ENCODE measurements around the gene ASS1. TPM values are rescaled to one million over a fixed set of nuclear protein-coding genes. Genes with fewer than 3 reads are reported as not detected.

Gene ASS1
- total and polyA plus RNA-seq, 2 donors (not counting 1 experiment from before 2014, with no cell fraction given): 0.30 to 0.44 TPM

DNA sequence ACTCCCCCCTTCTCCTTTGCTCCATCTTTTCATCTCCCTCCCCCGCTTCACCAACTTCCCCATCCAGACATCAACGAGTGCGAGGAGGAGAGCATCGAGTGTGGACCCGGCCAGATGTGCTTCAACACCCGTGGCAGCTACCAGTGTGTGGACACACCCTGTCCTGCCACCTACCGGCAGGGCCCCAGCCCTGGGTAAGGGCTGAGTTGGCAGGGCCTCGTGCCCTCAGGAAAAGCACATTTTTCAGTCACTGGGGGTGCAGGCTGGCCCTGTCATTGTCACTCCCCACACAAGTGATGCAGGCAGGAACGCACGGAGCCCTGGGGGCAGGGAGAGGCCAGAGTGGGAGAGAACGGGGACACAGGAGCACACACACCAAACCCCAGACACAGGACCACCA, 12.4 kb upstream of the ASS1 start:
- Mint-ChIP-seq H3K27me3 (peaks cover 38% of the 10 kb centered on the region), H3K9me3 (ENCODE audit: insufficient read depth) (no peaks in the 10 kb centered on the region), H3K27ac (no peak overlapping the region), H3K4me1 (peaks cover 5% of the 10 kb centered on the region), H3K4me3 (peak overlapping the region; percentile 29)
- no peak overlapping the region for H3K27ac ChIP-seq (ENCODE audit: low read length in 2 of 2)
- POLR2A ChIA-PET: no interaction called here
- H3K9ac ChIP-seq (ENCODE audit: low read length): no peak overlapping the region
- 46% methylated on average over 11 of the region's 11 CpGs for WGBS (ENCODE audit: insufficient coverage)
- H3K36me3 ChIP-seq (replicated peaks in 1 of 2; ENCODE audit: control extremely low read depth in 1 of 2, control insufficient read depth in 1 of 2, extremely low read depth in 1 of 2, insufficient read depth in 2 of 2, low read length in 1 of 2): no peaks in the 10 kb centered on the region
- H3K27me3 ChIP-seq (replicated peaks in 1 of 4; ENCODE audit: control extremely low read depth in 1 of 4, control insufficient read depth in 3 of 4, insufficient read depth in 4 of 4, low read length in 3 of 4): peaks cover 0 to 44% (median 4%) of the 10 kb centered on the region in 4 experiments
- H3K4me2 ChIP-seq (replicated peaks; ENCODE audit: low read depth, low read length, poor library complexity, severe bottlenecking): no peak overlapping the region
- peaks cover 0 to 29% (median 0%) of the 10 kb centered on the region in 3 donors for H3K9me3 ChIP-seq (ENCODE audit: control extremely low read depth in 1 of 3, control insufficient read depth in 2 of 3, insufficient read depth in 1 of 3, low read length in 2 of 3)
- CTCF ChIA-PET: no interaction called here
- DNase-seq (no peak), ATAC-seq (ENCODE audit: low read depth) (no peak)
- peaks cover 0 to 7% of the 10 kb centered on the region in 2 donors for H3K4me1 ChIP-seq (ENCODE audit: control insufficient read depth in 2 of 2, insufficient read depth in 2 of 2, low read length in 2 of 2)
- no peak overlapping the region for H3K4me3 ChIP-seq (ENCODE audit: control extremely low read depth in 1 of 5, extremely low read depth in 1 of 5, insufficient read depth in 1 of 5, low read depth in 2 of 5, low read length in 4 of 5)
- no peaks in the 10 kb centered on the region for H4K20me1 ChIP-seq (ENCODE audit: control insufficient read depth, insufficient read depth, low read length, poor library complexity, severe bottlenecking)
- no peaks in the 10 kb centered on the region for H3K79me2 ChIP-seq (ENCODE audit: control insufficient read depth, insufficient read depth, low read length)
- TF ChIP-seq EZH2 (IDR thresholded peaks at IDR 0.05; ENCODE audit: borderline replicate concordance, insufficient read depth, low read depth, low read length, poor library complexity, severe bottlenecking): no peak
- TF ChIP-seq, protein P1, sequence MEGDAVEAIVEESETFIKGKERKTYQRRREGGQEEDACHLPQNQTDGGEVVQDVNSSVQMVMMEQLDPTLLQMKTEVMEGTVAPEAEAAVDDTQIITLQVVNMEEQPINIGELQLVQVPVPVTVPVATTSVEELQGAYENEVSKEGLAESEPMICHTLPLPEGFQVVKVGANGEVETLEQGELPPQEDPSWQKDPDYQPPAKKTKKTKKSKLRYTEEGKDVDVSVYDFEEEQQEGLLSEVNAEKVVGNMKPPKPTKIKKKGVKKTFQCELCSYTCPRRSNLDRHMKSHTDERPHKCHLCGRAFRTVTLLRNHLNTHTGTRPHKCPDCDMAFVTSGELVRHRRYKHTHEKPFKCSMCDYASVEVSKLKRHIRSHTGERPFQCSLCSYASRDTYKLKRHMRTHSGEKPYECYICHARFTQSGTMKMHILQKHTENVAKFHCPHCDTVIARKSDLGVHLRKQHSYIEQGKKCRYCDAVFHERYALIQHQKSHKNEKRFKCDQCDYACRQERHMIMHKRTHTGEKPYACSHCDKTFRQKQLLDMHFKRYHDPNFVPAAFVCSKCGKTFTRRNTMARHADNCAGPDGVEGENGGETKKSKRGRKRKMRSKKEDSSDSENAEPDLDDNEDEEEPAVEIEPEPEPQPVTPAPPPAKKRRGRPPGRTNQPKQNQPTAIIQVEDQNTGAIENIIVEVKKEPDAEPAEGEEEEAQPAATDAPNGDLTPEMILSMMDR (IDR thresholded peaks at IDR 0.05): no peak
- intact Hi-C loops (cut with micrococcal nuclease): no loop called here
- H2AFZ ChIP-seq (ENCODE audit: insufficient read depth, low read depth, low read length, poor library complexity, severe bottlenecking): no peak overlapping the region

DNA sequence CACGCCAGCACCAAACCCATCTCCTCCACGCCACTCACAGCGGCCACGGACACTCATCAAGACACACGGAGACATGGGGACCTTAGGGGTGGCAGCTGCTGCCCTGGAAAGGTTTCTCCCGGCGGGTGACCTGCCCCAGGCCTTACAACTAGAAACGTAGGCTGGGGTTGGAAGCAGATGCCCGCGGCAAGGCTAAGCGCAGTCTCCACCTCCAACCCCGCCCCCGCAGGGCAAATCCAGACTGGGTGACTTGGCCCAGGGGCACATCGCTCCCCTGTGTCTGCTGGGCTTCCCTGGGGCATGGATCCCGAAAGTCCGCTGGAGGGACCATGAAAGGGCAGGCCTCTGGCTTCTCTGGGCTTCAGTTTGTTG, 12.0 kb upstream of the ASS1 start:
- CTCF ChIA-PET: no interaction called here
- DNase-seq (no peak), ATAC-seq (ENCODE audit: low read depth) (no peak)
- Mint-ChIP-seq H3K27me3 (peaks cover 39% of the 10 kb centered on the region), H3K4me3 (peak overlapping the region; percentile 39), H3K9me3 (ENCODE audit: insufficient read depth) (no peaks in the 10 kb centered on the region), H3K27ac (no peak overlapping the region), H3K4me1 (peaks cover 5% of the 10 kb centered on the region)
- Histone ChIP-seq H3K9me3 (ENCODE audit: control extremely low read depth in 1 of 3, control insufficient read depth in 2 of 3, insufficient read depth in 1 of 3, low read length in 2 of 3) (peaks cover 0 to 29% (median 0%) of the 10 kb centered on the region in 3 donors), H3K79me2 (ENCODE audit: control insufficient read depth, insufficient read depth, low read length) (no peaks in the 10 kb centered on the region), H3K27ac (ENCODE audit: low read length in 2 of 2) (no peak overlapping the region), H3K4me2 (replicated peaks; ENCODE audit: low read depth, low read length, poor library complexity, severe bottlenecking) (peak overlapping the region; percentile 64), H3K4me3 (ENCODE audit: control extremely low read depth in 1 of 5, extremely low read depth in 1 of 5, insufficient read depth in 1 of 5, low read depth in 2 of 5, low read length in 4 of 5) (no peak overlapping the region), H2AFZ (ENCODE audit: insufficient read depth, low read depth, low read length, poor library complexity, severe bottlenecking) (peak overlapping the region; percentile 46), H3K36me3 (replicated peaks in 1 of 2; ENCODE audit: control extremely low read depth in 1 of 2, control insufficient read depth in 1 of 2, extremely low read depth in 1 of 2, insufficient read depth in 2 of 2, low read length in 1 of 2) (no peaks in the 10 kb centered on the region), H4K20me1 (ENCODE audit: control insufficient read depth, insufficient read depth, low read length, poor library complexity, severe bottlenecking) (no peaks in the 10 kb centered on the region), H3K4me1 (ENCODE audit: control insufficient read depth in 2 of 2, insufficient read depth in 2 of 2, low read length in 2 of 2) (peaks cover 0 to 7% of the 10 kb centered on the region in 2 donors), H3K9ac (ENCODE audit: low read length) (no peak overlapping the region), H3K27me3 (replicated peaks in 1 of 4; ENCODE audit: control extremely low read depth in 1 of 4, control insufficient read depth in 3 of 4, insufficient read depth in 4 of 4, low read length in 3 of 4) (peaks cover 0 to 40% (median 4%) of the 10 kb centered on the region in 4 experiments)
- TF ChIP-seq, protein P1 (IDR thresholded peaks at IDR 0.05): no peak
- WGBS (ENCODE audit: insufficient coverage): 62% methylated on average over 16 of the region's 16 CpGs
- POLR2A ChIA-PET: no interaction called here
- intact Hi-C loops (cut with micrococcal nuclease): no loop called here
